HL-60 (cell line): ENCODE measurements around the gene AGPAT3.

ENCODE experiments used
- CTCF ChIP-seq: IDR thresholded peaks from one replicate; pipeline ENCODE4 v1.5.1; 2011; ENCODE audit warnings: low read length, control low read depth, inconsistent platforms; ENCODE audit not compliant: insufficient read depth
- POLR2AphosphoS5 ChIP-seq: IDR thresholded peaks from 2 replicates; pipeline ENCODE4 v1.6.1; 2012; ENCODE audit warnings: low read depth

GRCh38 chr21:43929217-43929971 lies 64.4 kb downstream of the AGPAT3 start:
- no peak for TF ChIP-seq POLR2AphosphoS5
- no peak for TF ChIP-seq CTCF
